Left renal pelvis (tissue), 4 donors: ENCODE data around the gene SDS. TPM values are rescaled to one million over a fixed set of nuclear protein-coding genes. Genes with fewer than 3 reads are reported as not detected.

Experiments used
- DNase-seq, 4 donors: peaks; one replicate each; pipeline ENCODE4 v3.0.0-alpha.2; 2013; ENCODE audit warnings: low read depth in 4 of 4, low spot score in 3 of 4
- polyA plus RNA-seq, 4 donors: library from polyadenylated mRNA; unstranded; fragments of 120-200 nt; gene quantifications; one replicate each; pipeline ENCODE4 v1.2.1, GENCODE V29; 2013; ENCODE audit not compliant: insufficient read length in 4 of 4

SDS gene
- polyA plus RNA-seq, 4 donors: 0.14 to 0.32 (median 0.18) TPM; not detected in 1

DNA sequence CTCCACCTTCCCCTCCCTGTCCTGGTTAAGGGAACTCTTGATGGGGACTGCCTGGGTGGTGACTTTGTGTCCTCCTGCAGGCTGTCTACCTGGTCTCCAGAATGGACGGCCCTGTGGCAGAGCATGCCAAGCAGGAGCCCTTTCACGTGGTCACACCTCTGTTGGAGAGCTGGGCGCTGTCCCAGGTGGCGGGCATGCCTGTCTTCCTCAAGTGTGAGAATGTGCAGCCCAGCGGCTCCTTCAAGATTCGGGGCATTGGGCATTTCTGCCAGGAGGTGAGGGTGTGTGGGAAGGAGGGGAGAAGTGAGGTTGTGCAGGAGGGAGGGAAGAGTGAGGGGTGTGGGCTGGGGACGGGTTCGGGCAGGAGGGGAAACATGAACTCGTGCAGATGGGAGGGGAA lies 24.2 kb upstream of the SDS start:
- DNase-seq: no peak

DNA sequence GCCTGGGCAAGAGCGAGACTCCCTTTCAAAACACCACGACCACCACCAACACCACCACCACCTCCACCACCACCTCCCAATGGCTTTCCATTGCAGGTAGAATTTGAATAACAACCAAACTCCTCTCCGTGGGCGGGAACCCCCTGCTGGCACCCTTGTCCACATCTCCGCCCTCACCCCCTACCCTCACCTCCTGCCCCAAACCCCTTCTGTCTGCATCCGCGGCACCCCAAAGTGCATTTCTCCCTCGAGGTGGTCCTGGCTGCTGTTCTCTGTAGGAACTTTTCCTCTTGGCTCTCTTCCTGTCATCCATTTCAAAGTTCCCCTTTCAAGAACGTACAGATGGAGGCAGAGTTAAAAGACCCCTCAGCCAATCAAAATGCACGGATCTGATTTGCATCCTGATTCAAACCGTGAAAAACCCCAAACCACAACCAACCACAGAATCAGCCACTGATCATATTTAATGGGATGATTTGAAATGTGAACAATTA lies 22.3 kb upstream of the SDS start:
- DNase-seq: no peak

DNA sequence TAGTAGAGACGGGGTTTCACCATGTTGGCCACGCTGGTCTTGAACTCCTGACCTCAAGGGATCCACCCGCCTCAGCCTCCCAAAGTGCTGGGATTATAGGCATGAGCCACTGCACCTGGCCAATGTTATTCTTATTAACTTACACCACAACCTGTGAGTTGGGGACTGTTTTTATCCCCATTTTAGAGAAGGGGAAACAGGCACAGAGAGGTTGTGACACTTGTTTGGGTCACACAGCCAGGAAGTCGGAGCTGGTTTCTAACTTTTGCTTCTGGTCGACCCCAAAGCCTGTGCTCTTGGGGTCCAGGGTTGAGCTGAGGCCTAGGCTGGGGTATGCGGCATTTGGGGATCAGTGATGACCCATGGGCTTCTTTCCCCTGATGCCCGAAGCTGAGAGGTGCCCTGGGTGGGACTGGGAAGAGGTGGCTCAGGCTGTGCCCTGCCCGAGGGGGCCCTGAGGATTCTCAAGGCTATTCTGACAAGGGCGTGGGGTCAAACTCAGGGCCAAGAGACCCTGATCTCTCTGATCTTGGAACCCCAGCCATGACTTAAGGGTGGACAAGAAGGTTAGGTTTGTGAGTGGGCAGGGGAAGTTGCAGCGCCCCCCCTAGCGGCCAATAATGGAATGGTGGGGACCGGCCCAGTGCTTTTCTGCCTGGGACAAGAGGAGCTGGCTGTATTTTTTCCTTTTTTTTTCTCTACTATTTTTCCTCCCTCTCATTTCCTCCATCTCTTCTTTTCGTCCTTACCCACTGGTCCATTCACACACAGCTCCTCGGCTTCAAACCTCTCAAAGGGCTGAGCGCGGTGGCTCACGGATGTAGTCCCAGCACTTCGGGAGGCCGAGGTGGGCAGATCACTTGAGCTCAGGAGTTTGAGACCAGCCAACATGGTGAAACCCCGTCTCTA lies 21.5 kb upstream of the SDS start:
- DNase-seq: no peak

DNA sequence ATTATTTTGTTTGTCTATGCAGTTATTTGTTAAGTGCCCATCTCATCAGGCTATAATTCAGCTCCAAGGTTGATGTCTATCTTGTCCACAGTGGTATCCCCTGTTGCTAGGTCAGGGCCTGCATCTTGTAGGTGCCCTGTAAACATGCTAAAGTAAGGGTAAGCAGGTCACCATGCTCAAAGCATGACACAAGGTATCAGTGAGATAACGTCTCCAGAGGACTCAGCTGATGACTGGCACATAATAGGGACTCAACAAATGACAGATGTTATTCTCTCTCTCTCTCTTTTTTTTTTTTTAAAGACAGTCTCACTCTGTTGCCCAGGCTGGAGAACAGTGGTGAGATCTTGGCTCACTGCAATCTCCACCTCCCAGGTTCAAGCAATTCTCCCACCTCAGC lies 20.8 kb upstream of the SDS start:
- no peak for DNase-seq

DNA sequence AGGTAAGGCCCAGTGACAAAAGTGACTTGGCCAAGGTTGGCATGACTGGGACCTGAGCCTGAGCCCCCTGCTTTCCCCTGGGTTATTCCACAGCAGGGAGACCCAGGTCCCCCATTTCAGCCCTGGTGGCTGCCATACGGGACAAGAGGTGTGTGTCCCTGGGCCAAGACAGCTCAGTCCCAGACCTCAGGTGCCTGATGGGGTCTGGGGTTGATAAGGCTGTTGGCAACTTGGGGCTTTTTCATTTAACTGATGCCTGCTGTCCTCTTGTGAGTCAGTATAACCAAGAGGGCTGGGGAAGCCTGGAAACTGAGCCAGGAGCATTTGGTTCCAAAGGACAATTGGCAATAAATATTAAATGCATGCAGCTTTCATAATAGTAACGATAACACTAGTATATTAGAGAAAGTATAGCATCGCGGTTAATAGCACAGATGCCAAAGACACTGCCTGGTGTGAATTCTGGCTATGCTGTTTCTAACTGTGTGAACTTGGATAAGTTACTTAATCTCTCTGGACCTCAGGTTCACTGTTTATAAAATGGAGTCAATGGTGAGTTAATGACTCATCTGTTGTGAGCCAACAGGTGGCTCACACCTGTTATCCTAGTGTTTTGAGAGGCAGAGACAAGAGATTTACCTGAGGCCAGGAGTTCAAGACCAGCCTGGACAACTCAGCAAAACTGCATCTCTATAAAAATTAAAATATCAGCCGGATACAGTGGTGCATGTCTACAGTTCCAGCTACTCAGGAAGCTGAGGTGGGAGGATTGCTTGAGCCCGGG lies 19.4 kb upstream of the SDS start:
- no peak for DNase-seq

DNA sequence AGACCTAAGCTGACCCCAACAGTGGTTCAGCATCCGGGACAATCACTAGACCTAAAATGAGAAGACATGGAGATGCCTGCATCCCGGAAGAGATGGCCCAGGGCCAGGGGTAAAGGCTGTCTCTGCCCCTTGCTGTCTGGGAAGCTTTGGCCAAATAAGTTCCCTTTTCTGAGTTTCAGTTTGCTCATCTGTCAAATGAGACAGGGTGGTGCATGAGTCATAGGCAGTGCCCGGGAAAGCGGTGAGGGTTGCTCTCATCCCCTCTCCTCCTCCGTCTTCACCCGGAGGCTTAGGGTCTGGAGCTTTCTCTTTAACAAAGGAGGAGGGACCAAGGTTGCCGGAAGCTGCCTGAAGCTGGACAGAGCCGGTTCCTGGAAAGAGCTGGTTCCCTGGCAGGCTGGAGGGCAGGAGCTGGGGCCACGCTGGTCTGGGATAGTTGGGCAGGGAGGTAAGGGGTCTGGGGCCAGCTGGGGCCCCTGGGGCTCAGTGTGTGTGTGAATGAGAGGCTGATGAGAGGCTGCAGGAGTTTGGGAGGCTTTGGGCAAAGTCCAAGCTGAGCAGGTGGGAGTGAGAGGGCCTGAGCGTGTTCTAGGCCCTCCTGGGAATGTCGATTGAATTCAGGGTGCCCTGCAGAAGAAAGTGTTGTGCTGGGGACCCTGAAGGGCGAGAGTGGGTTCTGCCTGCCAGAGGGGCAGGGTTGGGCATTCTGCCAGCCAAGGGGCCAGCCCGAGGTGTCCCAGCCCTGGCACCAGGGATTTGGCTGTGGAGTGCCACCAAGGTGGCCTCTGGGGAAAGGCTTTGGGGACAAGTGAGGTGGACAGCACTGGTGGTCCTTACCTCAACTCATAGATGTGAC lies 18.6 kb upstream of the SDS start, which contains the start of gene SDSL:
Gene SDSL, plus strand, starts transcription at position 351 of the 856 bp plus-strand sequence. CDS start 5,603 bp downstream, outside the sequence.
- peak; percentile 38 to 63 (median 59) for DNase-seq

DNA sequence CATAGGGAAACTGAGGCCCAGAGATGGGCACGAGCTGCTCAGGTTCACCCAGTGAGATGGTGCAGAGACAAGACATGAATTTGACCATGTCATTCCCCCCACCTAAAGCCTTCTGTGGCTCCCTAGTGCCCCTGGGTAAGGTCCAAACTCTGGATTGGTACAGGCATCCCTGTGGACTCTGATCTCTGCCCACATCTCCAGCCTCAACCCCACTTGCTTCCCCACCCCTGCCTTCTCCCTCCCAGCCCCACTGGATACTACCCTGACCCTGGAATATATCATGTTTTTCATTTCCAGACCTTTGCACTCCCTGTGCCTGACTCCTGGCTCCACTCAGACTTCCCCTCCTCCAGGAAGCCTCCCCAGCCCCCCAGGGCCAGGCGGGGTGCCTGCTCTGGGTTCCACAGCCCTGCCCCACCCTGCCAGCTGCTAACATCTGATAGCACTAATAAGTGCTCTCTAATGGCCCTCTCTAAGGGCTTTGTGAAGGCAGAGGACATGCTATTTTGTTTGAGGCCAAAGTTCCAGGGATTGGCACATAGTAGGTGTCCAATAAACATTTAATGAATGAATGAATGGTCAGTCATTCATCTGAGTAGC lies 17.4 kb upstream of the SDS start:
- DNase-seq: no peak

DNA sequence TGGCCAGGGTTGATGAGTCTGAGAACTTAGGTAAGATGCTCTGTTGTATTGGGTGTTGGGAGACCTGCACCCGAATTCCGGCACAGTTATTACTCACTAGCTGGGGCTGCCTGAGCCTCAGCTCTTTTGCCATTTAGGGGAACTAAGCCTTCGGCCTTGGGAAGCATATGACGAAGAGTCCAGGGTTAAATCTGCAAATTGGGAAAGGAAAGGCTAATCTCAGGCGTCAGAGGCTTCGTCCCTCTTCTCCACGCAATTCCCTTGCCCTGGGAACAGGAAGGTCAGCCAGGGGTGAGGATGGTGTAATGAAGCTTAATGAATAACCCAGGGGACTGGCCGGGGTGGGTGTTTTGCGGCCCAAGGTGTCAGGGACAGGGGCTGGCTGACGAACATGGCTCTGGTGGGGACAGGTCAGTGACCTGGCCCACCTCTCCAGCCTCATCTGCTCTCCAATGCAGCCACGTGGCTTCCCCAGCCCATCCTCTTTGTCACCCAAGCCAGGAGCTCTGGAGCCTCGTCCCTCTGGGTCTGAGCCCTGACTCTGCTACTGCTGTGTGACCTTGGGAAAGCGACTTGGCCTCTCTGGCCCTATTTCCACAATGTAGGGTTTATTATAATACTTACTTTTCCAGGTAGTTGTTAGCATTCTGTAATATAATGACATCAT lies 14.7 kb upstream of the SDS start:
- DNase-seq: no peak

DNA sequence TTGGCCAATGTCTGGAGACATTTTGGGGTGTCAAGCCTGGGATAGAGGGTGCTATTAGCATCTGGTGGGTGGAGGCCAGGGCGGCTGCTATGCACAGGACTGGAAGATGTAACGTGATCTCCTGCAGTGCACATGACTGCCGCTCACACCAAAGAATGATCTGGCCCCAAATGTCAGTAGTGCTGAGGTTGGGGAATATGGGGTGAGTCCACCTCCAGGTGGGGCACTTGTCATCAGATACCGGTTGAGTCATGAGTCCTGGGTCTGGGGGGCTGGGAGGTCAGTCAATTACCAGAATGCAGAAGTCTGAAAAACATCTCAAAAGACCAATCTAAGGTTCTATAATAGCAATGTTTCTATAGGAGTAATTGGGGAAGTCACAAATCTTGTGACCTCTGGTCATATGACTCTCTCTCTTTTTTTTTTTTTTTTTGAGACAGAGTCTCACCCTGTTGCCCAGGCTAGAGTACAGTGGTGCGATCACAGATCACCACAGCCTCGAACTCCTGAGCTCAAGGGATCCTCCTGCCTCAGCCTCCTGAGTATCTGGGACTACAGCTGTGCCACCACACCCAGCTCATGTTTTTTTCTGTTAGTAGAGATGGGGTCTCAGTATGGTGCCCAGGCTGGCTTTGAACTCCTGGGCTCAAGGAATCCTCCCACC lies 12.5 kb upstream of the SDS start:
- DNase-seq: no peak

DNA sequence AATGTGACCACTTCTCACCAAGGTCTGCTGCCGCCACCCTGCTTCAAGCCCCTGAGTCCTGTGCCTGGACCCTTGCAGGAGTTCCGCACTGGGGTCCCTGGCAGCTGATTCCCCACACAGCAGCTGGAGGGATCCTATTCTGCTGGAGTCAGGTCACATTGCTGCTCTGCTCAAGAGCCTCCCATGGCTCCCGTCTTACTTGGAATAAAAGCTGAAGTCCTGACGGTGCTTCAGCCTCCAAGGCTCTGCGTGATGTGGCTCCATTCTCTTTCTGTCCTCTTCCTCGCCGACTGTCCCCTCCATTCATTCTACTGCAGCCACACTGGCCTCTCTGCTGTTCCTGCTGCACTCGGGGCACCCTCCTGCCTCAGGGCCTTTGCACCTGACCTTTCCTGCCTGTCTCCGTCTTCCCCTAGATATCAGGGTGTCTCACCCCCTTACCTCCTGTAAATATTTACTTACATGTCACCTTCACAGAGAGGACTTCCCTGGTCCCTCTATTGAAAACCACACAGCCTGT lies 10.9 kb upstream of the SDS start:
- DNase-seq: no peak

DNA sequence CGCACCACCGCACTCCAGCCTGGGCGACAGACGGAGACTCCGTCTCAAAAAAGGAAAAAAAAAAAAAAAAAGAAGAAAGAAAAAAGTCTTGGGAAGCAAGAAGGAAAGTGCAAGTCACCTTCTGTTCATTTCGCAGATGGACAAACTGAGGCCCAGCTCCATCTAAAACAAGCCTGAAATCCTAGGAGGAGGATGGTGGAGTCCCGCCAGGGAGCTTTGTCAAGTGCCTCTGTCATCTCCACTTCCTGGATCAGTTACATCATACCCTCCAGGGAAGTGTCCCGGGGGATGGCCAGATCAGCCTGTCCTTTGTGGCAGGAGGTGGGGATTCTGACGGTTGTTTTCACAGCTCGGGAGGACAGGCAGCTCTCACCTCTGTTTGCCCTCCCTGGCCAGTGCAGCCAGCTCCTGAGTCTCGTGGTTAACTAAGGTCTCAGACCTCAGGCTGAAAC lies 9.8 kb upstream of the SDS start:
- DNase-seq: no peak

DNA sequence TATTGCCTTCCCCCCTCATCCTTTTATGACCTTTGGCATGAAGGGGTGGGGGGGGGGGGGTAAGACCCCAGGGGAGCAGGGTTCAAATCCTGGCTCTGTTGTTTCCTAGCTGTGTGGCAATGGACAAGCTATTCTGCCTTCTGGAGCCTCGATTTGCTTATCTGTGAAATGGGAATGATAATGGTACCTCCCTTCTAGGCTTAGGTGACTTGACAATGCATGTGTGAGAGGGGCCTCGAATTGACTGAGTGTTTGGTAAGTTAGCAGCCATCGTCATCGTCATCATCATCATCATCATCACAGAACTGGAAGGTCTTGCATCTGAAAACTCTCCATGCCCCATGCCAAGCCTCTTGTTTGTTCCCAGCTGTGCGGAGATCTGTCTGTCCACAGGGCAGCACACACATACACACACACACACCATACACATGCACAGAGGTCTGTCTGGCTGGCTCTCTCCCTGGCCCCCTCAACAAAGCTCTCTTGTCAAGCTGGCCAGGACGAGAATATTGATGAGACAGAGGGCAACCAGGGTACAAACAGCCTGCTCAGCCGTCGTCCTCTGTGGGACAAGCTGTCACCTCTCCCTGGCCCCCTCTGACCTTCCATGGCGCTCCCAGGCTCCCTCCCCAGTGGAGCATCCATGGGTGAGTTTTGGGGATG lies 5.9 kb upstream of the SDS start:
- no peak for DNase-seq

DNA sequence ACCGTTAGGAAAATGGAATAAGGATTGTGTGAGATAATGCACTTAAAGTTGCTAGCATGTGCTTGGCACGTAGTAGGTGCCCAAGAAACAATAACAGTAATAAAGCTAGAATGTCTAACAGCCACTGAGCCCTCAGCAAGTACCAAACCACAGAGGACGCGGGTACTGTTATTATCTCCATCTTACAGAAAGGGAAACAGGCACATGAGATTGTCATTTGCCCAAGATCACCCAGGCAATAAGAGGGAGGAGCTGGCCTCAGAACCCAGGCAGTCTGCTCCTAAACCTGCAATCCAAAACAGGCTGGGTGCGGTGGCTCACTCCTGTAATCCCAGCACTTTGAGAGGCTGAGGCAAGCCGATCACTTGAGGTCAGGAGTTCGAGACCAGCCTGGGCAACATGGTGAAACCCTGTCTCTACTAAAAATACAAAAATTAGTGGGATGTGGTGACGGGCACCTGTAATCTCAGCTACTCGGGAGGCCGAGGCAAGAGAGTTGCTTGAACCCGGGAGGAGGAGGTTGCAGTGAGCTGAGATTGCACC lies 5.1 kb upstream of the SDS start:
- no peak for DNase-seq

DNA sequence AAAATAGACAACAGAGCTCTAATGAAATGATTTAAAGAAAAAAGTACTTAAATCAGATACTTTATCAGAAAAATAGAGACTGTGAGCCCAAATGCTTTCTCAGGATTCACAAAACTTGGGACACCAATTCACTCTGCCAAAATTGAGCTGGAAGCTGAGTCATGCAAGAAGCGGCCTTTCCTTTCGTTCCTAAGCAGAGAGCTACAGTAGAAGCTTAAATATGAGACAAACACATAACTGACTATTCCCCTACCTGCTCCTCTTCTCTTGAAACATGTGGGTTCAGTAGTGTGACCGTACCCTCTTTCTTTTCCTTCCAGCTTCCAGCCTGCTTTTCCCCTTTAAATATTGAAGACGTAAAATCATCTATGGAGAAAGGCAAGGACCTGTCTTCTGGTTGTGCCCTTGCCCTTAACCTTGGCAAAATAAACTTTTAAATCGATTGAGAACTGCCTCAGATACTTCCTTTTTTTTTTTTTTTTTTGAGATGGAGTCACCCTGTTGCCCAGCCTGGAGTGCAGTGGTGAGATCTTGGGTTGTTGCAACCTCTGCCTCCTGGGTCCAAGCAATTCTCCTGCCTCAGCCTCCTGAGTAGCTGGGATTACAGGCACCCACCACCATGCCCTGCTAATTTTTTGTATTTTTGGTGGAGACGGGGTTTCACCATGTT lies 4.4 kb upstream of the SDS start:
- DNase-seq: no peak

DNA sequence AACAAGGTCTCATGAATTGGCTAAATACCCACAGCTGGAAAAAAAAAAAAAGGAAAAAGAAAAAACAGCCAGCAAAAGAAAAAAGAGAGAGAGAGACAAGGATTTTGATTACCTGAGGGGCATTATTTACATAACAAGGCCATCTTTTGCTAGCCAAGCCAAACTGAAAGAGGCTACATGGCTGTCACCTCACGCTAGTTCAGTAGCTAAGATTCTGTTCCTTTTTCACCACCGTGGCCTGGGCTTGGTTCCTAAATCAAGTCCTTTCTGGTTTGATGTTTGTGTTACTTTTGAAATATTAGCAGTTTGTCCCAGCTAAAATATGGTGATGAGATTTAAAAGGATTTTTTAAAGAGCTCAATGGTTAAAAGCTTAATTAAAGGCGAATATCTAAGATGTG lies 2.0 kb upstream of the SDS start:
- no peak for DNase-seq

DNA sequence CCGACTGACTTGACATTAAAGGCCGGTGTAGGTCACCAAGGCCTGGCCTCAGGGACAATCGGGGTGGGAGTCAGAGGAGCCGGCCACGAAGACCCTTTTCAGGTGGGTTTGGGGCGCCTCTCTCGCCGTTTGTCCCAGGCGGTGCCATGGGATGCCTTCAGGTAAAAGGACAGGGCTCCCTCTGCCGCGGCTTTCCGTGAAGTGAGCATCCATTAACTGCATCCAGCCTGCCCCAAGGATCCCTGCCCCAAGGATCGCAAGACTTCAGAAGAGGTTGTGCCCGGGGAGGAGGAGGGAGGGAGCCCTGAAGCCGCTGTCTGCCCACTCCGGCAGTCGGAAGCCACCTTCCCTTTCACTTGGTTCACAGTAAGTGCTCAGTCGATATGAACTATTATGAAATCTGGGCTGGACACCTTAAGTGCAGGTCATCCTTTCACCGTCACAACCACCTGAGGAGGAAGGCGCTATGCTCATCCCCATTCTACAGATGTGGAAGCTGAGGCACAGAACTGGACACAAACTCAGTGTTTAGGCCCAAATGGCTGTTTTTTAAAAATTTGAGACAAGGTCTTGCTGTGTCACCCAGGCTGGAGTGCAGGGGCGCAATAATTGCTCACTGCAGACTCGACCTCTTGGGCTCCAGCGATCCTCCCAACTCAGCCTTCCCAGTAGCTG lies 964 bp downstream of the SDS start:
- no peak for DNase-seq
